Lung (tissue), 12 donors: ENCODE measurements around the gene PCBD1. TPM values are rescaled to one million over a fixed set of nuclear protein-coding genes. Genes with fewer than 3 reads are reported as not detected.

ENCODE experiments used
- ATAC-seq: fragments of 200-7000 bp; cut with Tn5 transposase; one replicate; pipeline ENCODE4 v1.9.1; 2020; ENCODE audit warnings: moderate number of reproducible peaks; ENCODE audit not compliant: insufficient read depth, low FRiP score
- DNase-seq, 3 donors: peaks; one replicate each; pipeline ENCODE4 v3.0.0-alpha.2; 2013 to 2017
- H3K27ac ChIP-seq, 2 donors: one replicate each; pipeline ENCODE4 v1.5.1; 2013; ENCODE audit warnings: mild to moderate bottlenecking in 2 of 2, moderate library complexity in 2 of 2, control low read depth in 1 of 2, inconsistent platforms in 1 of 2, low read depth in 1 of 2, low read length in 1 of 2
- H3K27me3 ChIP-seq, 3 donors: one replicate each; pipeline ENCODE4 v1.5.1; 2013; ENCODE audit warnings: low read length in 2 of 3; ENCODE audit not compliant: control insufficient read depth in 3 of 3, insufficient read depth in 3 of 3
- H3K36me3 ChIP-seq, 4 donors: one replicate each; pipeline ENCODE4 v1.5.1; 2013; ENCODE audit warnings: low read length in 4 of 4, mild to moderate bottlenecking in 1 of 4, moderate library complexity in 1 of 4; ENCODE audit not compliant: control insufficient read depth in 4 of 4, insufficient read depth in 4 of 4
- H3K4me1 ChIP-seq, 5 donors: one replicate each; pipeline ENCODE4 v1.5.1; 2013; ENCODE audit warnings: low read length in 5 of 5, mild to moderate bottlenecking in 2 of 5, moderate library complexity in 1 of 5; ENCODE audit not compliant: control insufficient read depth in 5 of 5, insufficient read depth in 5 of 5
- H3K4me3 ChIP-seq: one replicate; pipeline ENCODE4 v1.5.1; 2013; ENCODE audit warnings: mild to moderate bottlenecking, control low read depth, moderate library complexity
- H3K9ac ChIP-seq, 2 donors: one replicate each; pipeline ENCODE4 v1.5.1; 2013; ENCODE audit warnings: low read length in 2 of 2, control low read depth in 1 of 2; ENCODE audit not compliant: insufficient read depth in 1 of 2
- H3K9me3 ChIP-seq, 4 donors: one replicate each; pipeline ENCODE4 v1.5.1; 2013; ENCODE audit warnings: low read length in 3 of 4, mild to moderate bottlenecking in 1 of 4, moderate library complexity in 1 of 4; ENCODE audit not compliant: control insufficient read depth in 4 of 4, insufficient read depth in 3 of 4
- CTCF ChIP-seq: IDR thresholded peaks from 2 replicates; pipeline ENCODE4 v1.5.1; 2012; ENCODE audit warnings: mild to moderate bottlenecking; ENCODE audit errors: control extremely low read depth, extremely low read depth
- WGBS, 2 donors: extraction: QIAGEN DNeasy Blood & Tissue Kit; methylation state at CpG; one replicate each; pipeline ENCODE4 v1.1.7; 2013; 5-methylcytosine and 5-hydroxymethylcytosine counted together
- polyA plus RNA-seq, 2 donors: library from polyadenylated mRNA; stranded (reverse); fragments of 200-250 nt; gene quantifications; one replicate each; pipeline ENCODE4 v1.2.1, GENCODE V29; 2013
- total RNA-seq, 2 donors: library from RNA; depleted of rRNA in 1 of 2; stranded (reverse); fragments of >200 nt in 1 of 2; gene quantifications; one replicate each; pipeline ENCODE4 v1.2.1, GENCODE V29; 2014 to 2021
- donor health status: control.
- donor health status: control.
- donor health status: Bipolar disorder and iron deficiency.
- donor health status: healthy.
- donor health status: DM: yes; HTN: yes; CAD: no.

The PCBD1 gene
- total and polyA plus RNA-seq, 4 donors, result 62.5 to 152 (median 86.0) TPM

- Histone ChIP-seq H3K9me3 (no peaks in the 10 kb centered on the region), H3K36me3 (no peaks in the 10 kb centered on the region), H3K9ac (no peak overlapping the region), H3K27ac (no peak overlapping the region), H3K27me3 (no peaks in the 10 kb centered on the region), H3K4me3 (no peak overlapping the region), H3K4me1 (peaks cover 0 to 17% (median 4%) of the 10 kb centered on the region in 5 donors)
- ATAC-seq (no peak), DNase-seq (no peak)
- WGBS, 2 donors, result 76 to 78% methylated on average over 5 of the region's 5 CpGs
- no peak for TF ChIP-seq CTCF
Observed at GRCh38 chr10:70917226-70917625, 28.9 kb upstream of the PCBD1 start.

GRCh38 chr10:70916241-70916640, 27.9 kb upstream of the PCBD1 start:
- DNase-seq, result no peak
- Histone ChIP-seq H3K36me3 (no peaks in the 10 kb centered on the region), H3K9ac (no peak overlapping the region), H3K4me1 (peaks cover 0 to 17% (median 4%) of the 10 kb centered on the region in 5 donors), H3K4me3 (no peak overlapping the region), H3K27ac (no peak overlapping the region), H3K27me3 (no peaks in the 10 kb centered on the region), H3K9me3 (no peaks in the 10 kb centered on the region)
- ATAC-seq, result no peak
- WGBS, 2 donors, result 90 to 100% methylated on average over 6 of the region's 6 CpGs
- TF ChIP-seq CTCF, result no peak

- DNase-seq (no peak), ATAC-seq (no peak)
- Histone ChIP-seq H3K27ac (no peak overlapping the region), H3K4me1 (peaks cover 0 to 17% (median 4%) of the 10 kb centered on the region in 5 donors), H3K4me3 (no peak overlapping the region), H3K36me3 (no peaks in the 10 kb centered on the region), H3K9me3 (no peaks in the 10 kb centered on the region), H3K9ac (no peak overlapping the region), H3K27me3 (no peaks in the 10 kb centered on the region)
- no peak for TF ChIP-seq CTCF
- 91 to 95% methylated on average over 9 of the region's 9 CpGs for WGBS, 2 donors
Observed at GRCh38 chr10:70915806-70916205, 27.4 kb upstream of the PCBD1 start.

DNA sequence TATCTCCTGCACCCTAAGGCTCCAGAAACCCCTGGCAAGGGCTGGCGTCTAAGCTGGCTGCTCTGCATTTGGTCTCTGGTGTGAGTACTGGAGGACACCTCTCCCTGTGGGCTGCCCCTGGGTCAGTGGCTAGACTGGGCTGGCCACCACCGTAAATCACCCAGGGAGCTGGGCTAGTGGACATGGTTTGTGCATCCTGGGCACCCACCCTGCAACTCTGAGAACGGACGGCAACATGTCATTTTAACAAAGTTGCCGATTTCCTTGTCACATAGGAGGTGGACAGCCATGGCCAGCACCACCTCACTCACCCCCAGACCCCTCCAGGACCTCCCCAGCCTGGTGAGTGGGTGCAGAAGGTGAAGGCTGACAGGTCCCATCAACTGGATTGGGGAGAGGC, 26.8 kb upstream of the PCBD1 start:
- no peaks in the 10 kb centered on the region for H3K36me3 ChIP-seq
- DNase-seq (no peak), ATAC-seq (no peak)
- no peaks in the 10 kb centered on the region for H3K27me3 ChIP-seq
- no peaks in the 10 kb centered on the region for H3K9me3 ChIP-seq
- peaks cover 0 to 17% (median 4%) of the 10 kb centered on the region in 5 donors for H3K4me1 ChIP-seq
- H3K9ac ChIP-seq, result no peak overlapping the region
- no peak overlapping the region for H3K27ac ChIP-seq
- 88 to 90% methylated on average over 5 of the region's 5 CpGs for WGBS, 2 donors
- no peak overlapping the region for H3K4me3 ChIP-seq
- TF ChIP-seq CTCF, result no peak
